Nephron progenitor cell (in vitro differentiated cells): ENCODE data around the gene YKT6.

Source experiments
- DNase-seq: peaks from one replicate; pipeline ENCODE4 v3.0.0; 2021
- H3K27ac Mint-ChIP-seq: 2 replicates; pipeline ENCODE4 v1.8.0; 2021; ENCODE audit warnings: mild to moderate bottlenecking, moderate library complexity, mixed read lengths
- H3K27me3 Mint-ChIP-seq: 2 replicates; pipeline ENCODE4 v1.8.0; 2021; ENCODE audit warnings: mild to moderate bottlenecking, low read depth, mixed read lengths; ENCODE audit not compliant: poor library complexity
- H3K36me3 Mint-ChIP-seq: 2 replicates; pipeline ENCODE4 v1.8.0; 2021; ENCODE audit warnings: low read depth, mixed read lengths
- H3K4me1 Mint-ChIP-seq: 2 replicates; pipeline ENCODE4 v1.8.0; 2021; ENCODE audit warnings: mixed read lengths
- H3K4me3 Mint-ChIP-seq: 2 replicates; pipeline ENCODE4 v1.8.0; 2021; ENCODE audit warnings: mild to moderate bottlenecking, moderate library complexity, mixed read lengths
- H3K9me3 Mint-ChIP-seq: 2 replicates; pipeline ENCODE4 v1.8.0; 2021; ENCODE audit warnings: mild to moderate bottlenecking, moderate library complexity, mixed read lengths
- CTCF ChIP-seq: fragments of 200-600 bp; sonication (generic); IDR thresholded peaks from 2 replicates; pipeline ENCODE4 v1.5.0; 2021; ENCODE audit warnings: antibody characterized with exemption

The YKT6 gene

GRCh38 chr7:44176486-44176885, 24.3 kb upstream of the YKT6 start:
- H3K4me3 Mint-ChIP-seq: no peak overlapping the region
- H3K36me3 Mint-ChIP-seq: no peaks in the 10 kb centered on the region
- no peak overlapping the region for H3K27ac Mint-ChIP-seq
- H3K9me3 Mint-ChIP-seq: peaks cover 11% of the 10 kb centered on the region
- no peak for DNase-seq
- peaks cover 18% of the 10 kb centered on the region for H3K4me1 Mint-ChIP-seq
- no peak for TF ChIP-seq CTCF
- peaks cover 69% of the 10 kb centered on the region for H3K27me3 Mint-ChIP-seq

- DNase-seq: no peak
- no peaks in the 10 kb centered on the region for H3K36me3 Mint-ChIP-seq
- H3K27me3 Mint-ChIP-seq: peaks cover 65% of the 10 kb centered on the region
- peaks cover 18% of the 10 kb centered on the region for H3K4me1 Mint-ChIP-seq
- no peak overlapping the region for H3K4me3 Mint-ChIP-seq
- TF ChIP-seq CTCF: no peak
- peaks cover 14% of the 10 kb centered on the region for H3K9me3 Mint-ChIP-seq
- no peak overlapping the region for H3K27ac Mint-ChIP-seq
These were observed 23.1 kb upstream of the YKT6 start for GRCh38 chr7:44177570-44178131.

GRCh38 chr7:44180631-44181030, 20.1 kb upstream of the YKT6 start:
- no peak for TF ChIP-seq CTCF
- Mint-ChIP-seq H3K36me3 (no peaks in the 10 kb centered on the region), H3K27ac (no peak overlapping the region), H3K4me1 (peaks cover 21% of the 10 kb centered on the region), H3K27me3 (peaks cover 60% of the 10 kb centered on the region), H3K9me3 (peaks cover 21% of the 10 kb centered on the region), H3K4me3 (no peak overlapping the region)
- no peak for DNase-seq

- Mint-ChIP-seq H3K4me3 (no peak overlapping the region), H3K27ac (no peak overlapping the region), H3K36me3 (no peaks in the 10 kb centered on the region), H3K27me3 (peaks cover 44% of the 10 kb centered on the region), H3K4me1 (peaks cover 20% of the 10 kb centered on the region), H3K9me3 (peaks cover 21% of the 10 kb centered on the region)
- no peak for TF ChIP-seq CTCF
- no peak for DNase-seq
These were observed 18.0 kb upstream of the YKT6 start for GRCh38 chr7:44182827-44183226.

- no peak for DNase-seq
- Mint-ChIP-seq H3K27ac (peak overlapping the region; percentile 23), H3K9me3 (peaks cover 21% of the 10 kb centered on the region), H3K4me3 (no peak overlapping the region), H3K27me3 (peaks cover 40% of the 10 kb centered on the region), H3K4me1 (peaks cover 23% of the 10 kb centered on the region), H3K36me3 (no peaks in the 10 kb centered on the region)
- TF ChIP-seq CTCF: no peak
These were observed 17.4 kb upstream of the YKT6 start for GRCh38 chr7:44183386-44183785.

- peaks cover 21% of the 10 kb centered on the region for H3K9me3 Mint-ChIP-seq
These were observed 16.4 kb upstream of the YKT6 start for GRCh38 chr7:44184206-44184872.

More at GRCh38 chr7:44184206-44184872, 16.4 kb upstream of the YKT6 start:
- Mint-ChIP-seq H3K4me1 (peaks cover 30% of the 10 kb centered on the region), H3K36me3 (no peaks in the 10 kb centered on the region), H3K4me3 (no peak overlapping the region), H3K27me3 (peaks cover 30% of the 10 kb centered on the region), H3K27ac (peak overlapping the region; percentile 87)
- TF ChIP-seq CTCF: no peak
- no peak for DNase-seq
